GM23338 (cell line): ENCODE data around the gene CHAT. TPM values are rescaled to one million over a fixed set of nuclear protein-coding genes. Genes with fewer than 3 reads are reported as not detected.

Source experiments
- ATAC-seq: fragments of 200-7000 bp; cut with Tn5 transposase; 3 replicates; pipeline ENCODE4 v1.9.1; 2020
- DNase-seq: peaks from one replicate; pipeline ENCODE4 v3.0.0-alpha.2; 2015; ENCODE audit warnings: low spot score
- H2AFZ ChIP-seq: fragments of 200-600 bp; sonication (generic); 2 replicates; pipeline ENCODE4 v1.8.0; 2016; ENCODE audit warnings: antibody characterized with exemption, mild to moderate bottlenecking, moderate library complexity
- H3F3A ChIP-seq: fragments of 200-600 bp; sonication (generic); replicated peaks from 2 replicates; pipeline ENCODE4 v1.8.0; 2017; ENCODE audit warnings: antibody characterized with exemption, mixed run types, low read depth
- H3K27ac ChIP-seq: fragments of 200-600 bp; sonication (generic); 2 replicates; pipeline ENCODE4 v1.6.1; 2016; ENCODE audit warnings: low read depth
- H3K27me3 ChIP-seq: fragments of 200-600 bp; sonication (generic); 2 replicates; pipeline ENCODE4 v1.8.0; 2016; ENCODE audit warnings: mild to moderate bottlenecking, mixed run types, moderate library complexity; ENCODE audit not compliant: insufficient read depth
- H3K36me3 ChIP-seq: fragments of 200-600 bp; sonication (generic); 2 replicates; pipeline ENCODE4 v1.8.0; 2016; ENCODE audit warnings: mild to moderate bottlenecking; ENCODE audit not compliant: insufficient read depth
- H3K4me1 ChIP-seq: fragments of 200-600 bp; sonication (generic); 2 replicates; pipeline ENCODE4 v1.8.0; 2016; ENCODE audit warnings: mild to moderate bottlenecking, moderate library complexity; ENCODE audit not compliant: insufficient read depth
- H3K4me2 ChIP-seq: fragments of 200-600 bp; sonication (generic); 2 replicates; pipeline ENCODE4 v1.7.1; 2017; ENCODE audit warnings: mixed run types
- H3K4me3 ChIP-seq: fragments of 200-600 bp; sonication (generic); 2 replicates; pipeline ENCODE4 v1.6.1; 2016; ENCODE audit warnings: mixed run types
- H3K79me2 ChIP-seq: fragments of 200-600 bp; sonication (generic); replicated peaks from 2 replicates; pipeline ENCODE4 v1.8.0; 2017; ENCODE audit warnings: mild to moderate bottlenecking; ENCODE audit not compliant: insufficient read depth
- H3K9me2 ChIP-seq: fragments of 200-600 bp; sonication (generic); 2 replicates; pipeline ENCODE4 v1.8.0; 2017; ENCODE audit not compliant: insufficient read depth
- H4K20me1 ChIP-seq: fragments of 200-600 bp; sonication (generic); replicated peaks from 2 replicates; pipeline ENCODE4 v1.8.0; 2017; ENCODE audit warnings: mild to moderate bottlenecking; ENCODE audit not compliant: insufficient read depth
- H3K27ac Mint-ChIP-seq: 2 replicates; pipeline ENCODE4 v1.8.0; 2020; ENCODE audit warnings: inconsistent platforms, mild to moderate bottlenecking, moderate library complexity, mixed read lengths
- H3K27me3 Mint-ChIP-seq: 3 replicates; pipeline ENCODE4 v1.8.0; 2022; ENCODE audit warnings: low read depth, mild to moderate bottlenecking, moderate library complexity, mixed read lengths, inconsistent platforms; ENCODE audit not compliant: insufficient read depth, poor library complexity
- H3K36me3 Mint-ChIP-seq: 3 replicates; pipeline ENCODE4 v1.8.0; 2021; ENCODE audit warnings: low read depth, mild to moderate bottlenecking, inconsistent platforms, moderate library complexity, mixed read lengths
- H3K4me1 Mint-ChIP-seq: 3 replicates; pipeline ENCODE4 v1.8.0; 2020; ENCODE audit warnings: mild to moderate bottlenecking, inconsistent platforms, mixed read lengths
- H3K4me3 Mint-ChIP-seq: 3 replicates; pipeline ENCODE4 v1.8.0; 2021; ENCODE audit warnings: moderate library complexity, mild to moderate bottlenecking, inconsistent platforms, mixed read lengths
- H3K9me3 Mint-ChIP-seq: 3 replicates; pipeline ENCODE4 v1.8.0; 2020; ENCODE audit warnings: moderate library complexity, mild to moderate bottlenecking, inconsistent platforms, mixed read lengths
- CREB1 ChIP-seq: fragments of 250-450 bp; sonication (Bioruptor Pico); IDR thresholded peaks from 2 replicates; pipeline ENCODE4 v1.5.0; 2020; ENCODE audit warnings: low read depth, mild to moderate bottlenecking, moderate library complexity
- EZH2 ChIP-seq: fragments of 200-600 bp; sonication (generic); IDR thresholded peaks from one replicate; pipeline ENCODE4 v1.8.0; 2017; ENCODE audit warnings: antibody characterized with exemption, mild to moderate bottlenecking, low read depth; ENCODE audit not compliant: unreplicated experiment
- EZH2phosphoT487 ChIP-seq: fragments of 200-600 bp; sonication (generic); IDR thresholded peaks from one replicate; pipeline ENCODE4 v1.8.1; 2018; ENCODE audit warnings: antibody characterized with exemption; ENCODE audit not compliant: unreplicated experiment
- JUNB ChIP-seq: IDR thresholded peaks from one replicate; pipeline ENCODE4 v1.6.1; 2016; ENCODE audit warnings: antibody characterized with exemption; ENCODE audit not compliant: unreplicated experiment
- NANOG ChIP-seq: IDR thresholded peaks from 2 replicates; pipeline ENCODE4 v1.6.1; 2016; ENCODE audit warnings: antibody characterized with exemption, borderline replicate concordance
- POLR2AphosphoS5 ChIP-seq: IDR thresholded peaks from 2 replicates; pipeline ENCODE4 v1.6.1; 2016; ENCODE audit warnings: antibody characterized with exemption, low read depth
- REST ChIP-seq: IDR thresholded peaks from one replicate; pipeline ENCODE4 v1.6.1; 2018; ENCODE audit warnings: antibody characterized with exemption; ENCODE audit not compliant: unreplicated experiment
- STAT1 ChIP-seq: IDR thresholded peaks from one replicate; pipeline ENCODE4 v1.6.1; 2016; ENCODE audit warnings: antibody characterized with exemption; ENCODE audit not compliant: unreplicated experiment
- ZNF114 ChIP-seq: fragments of 250-450 bp; sonication (Bioruptor Pico); IDR thresholded peaks from 2 replicates; pipeline ENCODE4 v1.5.0; 2020; ENCODE audit warnings: mild to moderate bottlenecking, moderate library complexity
- ZNF331 ChIP-seq: fragments of 250-450 bp; sonication (Bioruptor Pico); IDR thresholded peaks from 2 replicates; pipeline ENCODE4 v1.5.0; 2020; ENCODE audit warnings: low read depth, mild to moderate bottlenecking, moderate library complexity
- polyA plus RNA-seq: library from polyadenylated mRNA; unstranded; fragments of >200 nt; fragmentation: Nextera tagmentation; extraction: Ambion mirVana; gene quantifications from 2 replicates; pipeline ENCODE4 v1.2.1, GENCODE V29; 2016
- total RNA-seq: library from RNA; depleted of rRNA; stranded (reverse); fragments of >200 nt; shearing (Covaris generic); gene quantifications from 2 replicates; pipeline ENCODE4 v1.2.3, GENCODE V29; 2014
- TF ChIP-seq, protein P1 (sequence below), 2 experiments: fragments of 200-600 bp in 1 of 2; sonication (generic) in 1 of 2; conservative IDR thresholded peaks; 2 replicates each; pipeline versions ENCODE4 v1.5.1 to v1.6.1; 2016 to 2017; ENCODE audit warnings: antibody characterized with exemption in 2 of 2, low read depth in 2 of 2, mild to moderate bottlenecking in 2 of 2, moderate library complexity in 1 of 2
- TF ChIP-seq, protein P2 (sequence below): IDR thresholded peaks from 2 replicates; pipeline ENCODE4 v1.6.1; 2016; ENCODE audit warnings: antibody characterized with exemption

Gene CHAT
- total and polyA plus RNA-seq, 2 experiments from 2014 or later = not detected

DNA sequence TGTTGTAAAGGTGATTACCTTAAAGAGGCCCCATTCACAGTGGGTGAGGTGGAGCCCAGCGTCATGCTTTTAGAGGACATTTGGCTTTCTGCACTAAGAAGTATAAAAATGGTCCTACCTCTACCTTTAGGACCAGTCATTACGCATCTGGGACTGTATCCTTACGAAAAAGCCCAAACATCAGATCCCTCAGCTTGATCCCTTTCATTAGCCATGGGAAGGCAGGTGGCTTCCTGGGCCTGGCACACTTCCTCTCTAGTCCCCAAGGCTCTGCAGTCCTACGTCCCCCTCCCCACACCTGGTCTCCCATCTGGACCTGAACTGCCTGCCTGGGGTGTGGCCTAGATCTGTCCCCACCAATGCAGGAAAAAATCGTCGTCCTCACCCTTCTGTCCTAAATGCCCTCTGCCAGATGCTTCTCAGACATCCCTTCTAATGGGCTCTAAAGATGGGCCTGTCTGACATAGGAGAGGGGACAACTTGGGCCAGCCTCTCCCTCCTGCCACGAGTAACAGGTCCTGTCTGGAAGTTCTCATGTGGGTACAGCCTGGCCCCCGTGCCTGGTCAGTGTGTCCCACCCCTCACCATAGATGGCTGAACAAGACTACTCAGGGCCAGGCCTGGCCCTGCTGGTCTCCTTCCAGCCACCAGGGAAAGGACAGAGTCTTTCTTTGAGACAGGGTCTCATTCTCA is 15.5 kb upstream of the CHAT start (continued):
- TF ChIP-seq NANOG (no peak), ZNF114 (CRISPR knock-in tag) (no peak), REST (no peak), JUNB (no peak), POLR2AphosphoS5 (no peak), CREB1 (CRISPR knock-in tag) (no peak)
- TF ChIP-seq, protein P1, sequence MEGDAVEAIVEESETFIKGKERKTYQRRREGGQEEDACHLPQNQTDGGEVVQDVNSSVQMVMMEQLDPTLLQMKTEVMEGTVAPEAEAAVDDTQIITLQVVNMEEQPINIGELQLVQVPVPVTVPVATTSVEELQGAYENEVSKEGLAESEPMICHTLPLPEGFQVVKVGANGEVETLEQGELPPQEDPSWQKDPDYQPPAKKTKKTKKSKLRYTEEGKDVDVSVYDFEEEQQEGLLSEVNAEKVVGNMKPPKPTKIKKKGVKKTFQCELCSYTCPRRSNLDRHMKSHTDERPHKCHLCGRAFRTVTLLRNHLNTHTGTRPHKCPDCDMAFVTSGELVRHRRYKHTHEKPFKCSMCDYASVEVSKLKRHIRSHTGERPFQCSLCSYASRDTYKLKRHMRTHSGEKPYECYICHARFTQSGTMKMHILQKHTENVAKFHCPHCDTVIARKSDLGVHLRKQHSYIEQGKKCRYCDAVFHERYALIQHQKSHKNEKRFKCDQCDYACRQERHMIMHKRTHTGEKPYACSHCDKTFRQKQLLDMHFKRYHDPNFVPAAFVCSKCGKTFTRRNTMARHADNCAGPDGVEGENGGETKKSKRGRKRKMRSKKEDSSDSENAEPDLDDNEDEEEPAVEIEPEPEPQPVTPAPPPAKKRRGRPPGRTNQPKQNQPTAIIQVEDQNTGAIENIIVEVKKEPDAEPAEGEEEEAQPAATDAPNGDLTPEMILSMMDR (conservative IDR thresholded peaks at IDR 0.05; ENCODE audit: low read depth in 2 of 2) = no peak

GRCh38 chr10:49598986-49599385 is 14.9 kb upstream of the CHAT start:
- ATAC-seq (no peak), DNase-seq (no peak)
- Histone ChIP-seq H3F3A (no peaks in the 10 kb centered on the region), H3K27ac (no peak overlapping the region), H3K27me3 (peaks cover 15% of the 10 kb centered on the region), H3K9me2 (no peaks in the 10 kb centered on the region), H3K4me3 (no peak overlapping the region), H3K4me2 (no peak overlapping the region), H3K4me1 (no peaks in the 10 kb centered on the region; the same call in 1 of the 2 replicates), H3K79me2 (no peaks in the 10 kb centered on the region), H3K36me3 (no peaks in the 10 kb centered on the region), H4K20me1 (no peaks in the 10 kb centered on the region; the same call in 1 of the 2 replicates), H2AFZ (no peak overlapping the region)
- no peak overlapping the region for H3K27ac Mint-ChIP-seq
- peaks cover 13% of the 10 kb centered on the region for H3K4me1 Mint-ChIP-seq
- H3K9me3 Mint-ChIP-seq = no peaks in the 10 kb centered on the region
- no peaks in the 10 kb centered on the region for H3K36me3 Mint-ChIP-seq
- H3K27me3 Mint-ChIP-seq = peaks cover 29% of the 10 kb centered on the region
- no peak overlapping the region for H3K4me3 Mint-ChIP-seq
- no peak for TF ChIP-seq POLR2AphosphoS5
- no peak for TF ChIP-seq NANOG
- no peak for TF ChIP-seq ZNF331 (CRISPR knock-in tag)
- TF ChIP-seq, protein P2, sequence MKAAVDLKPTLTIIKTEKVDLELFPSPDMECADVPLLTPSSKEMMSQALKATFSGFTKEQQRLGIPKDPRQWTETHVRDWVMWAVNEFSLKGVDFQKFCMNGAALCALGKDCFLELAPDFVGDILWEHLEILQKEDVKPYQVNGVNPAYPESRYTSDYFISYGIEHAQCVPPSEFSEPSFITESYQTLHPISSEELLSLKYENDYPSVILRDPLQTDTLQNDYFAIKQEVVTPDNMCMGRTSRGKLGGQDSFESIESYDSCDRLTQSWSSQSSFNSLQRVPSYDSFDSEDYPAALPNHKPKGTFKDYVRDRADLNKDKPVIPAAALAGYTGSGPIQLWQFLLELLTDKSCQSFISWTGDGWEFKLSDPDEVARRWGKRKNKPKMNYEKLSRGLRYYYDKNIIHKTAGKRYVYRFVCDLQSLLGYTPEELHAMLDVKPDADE = no peak
- no peak for TF ChIP-seq ZNF114 (CRISPR knock-in tag)
- no peak for TF ChIP-seq CREB1 (CRISPR knock-in tag)
- TF ChIP-seq, protein P1 (conservative IDR thresholded peaks at IDR 0.05; ENCODE audit: low read depth in 2 of 2) = no peak
- TF ChIP-seq STAT1 = no peak
- TF ChIP-seq EZH2phosphoT487 = no peak
- TF ChIP-seq EZH2 = no peak
- no peak for TF ChIP-seq REST
- no peak for TF ChIP-seq JUNB
